Measurements from ENCODE around the gene B4GALT3.

B4GALT3 gene

DNA sequence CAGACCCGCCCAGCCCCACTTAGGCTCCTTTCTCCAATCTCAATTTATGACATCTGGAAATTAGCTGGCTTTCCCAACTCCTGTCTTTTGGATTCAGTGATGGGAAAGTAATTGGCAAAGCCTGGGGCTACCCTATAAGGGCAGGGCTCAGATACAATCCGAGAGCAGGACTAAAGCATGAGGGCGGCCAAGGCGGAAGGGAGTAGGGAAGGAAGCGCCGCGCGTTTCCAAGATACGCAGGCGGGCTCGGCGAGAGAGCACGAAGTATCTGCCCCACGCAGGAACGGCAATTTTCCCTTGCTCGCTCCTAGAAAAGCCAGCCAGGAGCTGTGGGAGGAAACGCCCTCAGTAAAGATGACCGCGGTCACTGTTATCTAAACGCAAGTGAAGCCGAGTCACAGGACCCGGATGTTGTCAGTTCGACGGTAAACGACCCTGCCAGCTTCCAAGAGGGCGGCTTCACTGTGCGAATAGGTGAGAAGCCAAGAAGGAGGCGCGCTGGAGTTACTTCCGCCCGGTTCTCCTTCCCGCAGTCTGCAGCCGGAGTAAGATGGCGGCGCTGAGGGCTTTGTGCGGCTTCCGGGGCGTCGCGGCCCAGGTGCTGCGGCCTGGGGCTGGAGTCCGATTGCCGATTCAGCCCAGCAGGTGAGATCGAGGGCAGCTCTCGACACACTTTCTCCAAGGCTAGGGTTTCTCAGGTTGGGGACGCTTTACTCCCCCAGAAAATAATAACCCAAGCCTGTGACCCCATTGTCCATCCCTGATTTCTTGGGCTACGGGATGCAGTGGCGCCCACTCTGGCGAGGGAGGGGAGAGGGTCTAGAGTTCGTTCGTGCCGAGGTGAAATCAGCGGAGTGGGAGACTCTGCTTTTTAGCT is 24.8 kb upstream of the B4GALT3 start, which contains the start of gene NDUFS2:
Gene NDUFS2 (plus strand): TSS at position 532 of the 877 bp plus-strand sequence. CDS start 19 bp downstream, at position 551.
- peak; percentile 99 for DNase-seq

DNA sequence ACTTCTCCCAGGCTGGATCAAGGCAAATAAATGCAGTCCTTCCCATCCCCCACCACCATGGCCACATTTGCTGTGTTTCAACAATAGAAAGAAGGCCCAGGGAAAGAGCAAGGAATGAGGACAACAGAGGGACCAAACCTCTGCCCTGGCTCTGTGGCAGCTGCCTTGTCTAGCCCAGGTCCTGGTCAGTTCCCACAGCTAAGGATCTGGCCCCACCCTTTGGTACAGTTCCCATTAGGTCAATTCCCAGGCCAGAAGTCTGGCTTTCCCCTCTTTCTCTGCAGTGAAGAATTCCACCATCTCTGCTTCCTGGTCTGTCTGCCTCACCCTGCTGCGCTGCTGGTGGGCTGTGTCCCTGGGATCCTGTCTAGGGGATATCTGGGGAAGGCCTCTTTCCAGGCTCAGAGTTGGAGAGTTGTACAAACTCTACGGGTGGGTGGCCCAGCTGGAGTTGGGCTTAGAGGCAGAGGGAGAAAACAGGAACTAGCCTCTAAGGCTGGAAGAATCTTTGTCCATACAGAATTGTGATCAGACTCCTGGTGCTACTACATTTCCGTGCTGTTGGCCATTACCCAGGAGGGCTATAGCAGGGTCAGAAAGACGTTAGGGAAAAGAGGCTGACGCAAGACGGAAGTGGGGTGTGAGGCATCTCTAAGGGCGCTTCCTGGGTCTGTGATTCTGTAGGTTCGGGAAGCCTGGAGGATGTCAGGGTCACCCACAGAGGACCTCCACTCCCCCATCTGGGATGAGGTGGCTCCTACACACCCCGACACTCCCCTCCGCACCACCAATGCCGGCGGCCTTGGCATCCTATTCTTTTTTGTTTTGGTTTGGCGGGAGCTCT is 23.9 kb upstream of the B4GALT3 start:
- peak; percentile 60 for DNase-seq

- DNase-seq, result no peak
Observed at GRCh38 chr1:161200421-161200991, 23.2 kb upstream of the B4GALT3 start.

DNA sequence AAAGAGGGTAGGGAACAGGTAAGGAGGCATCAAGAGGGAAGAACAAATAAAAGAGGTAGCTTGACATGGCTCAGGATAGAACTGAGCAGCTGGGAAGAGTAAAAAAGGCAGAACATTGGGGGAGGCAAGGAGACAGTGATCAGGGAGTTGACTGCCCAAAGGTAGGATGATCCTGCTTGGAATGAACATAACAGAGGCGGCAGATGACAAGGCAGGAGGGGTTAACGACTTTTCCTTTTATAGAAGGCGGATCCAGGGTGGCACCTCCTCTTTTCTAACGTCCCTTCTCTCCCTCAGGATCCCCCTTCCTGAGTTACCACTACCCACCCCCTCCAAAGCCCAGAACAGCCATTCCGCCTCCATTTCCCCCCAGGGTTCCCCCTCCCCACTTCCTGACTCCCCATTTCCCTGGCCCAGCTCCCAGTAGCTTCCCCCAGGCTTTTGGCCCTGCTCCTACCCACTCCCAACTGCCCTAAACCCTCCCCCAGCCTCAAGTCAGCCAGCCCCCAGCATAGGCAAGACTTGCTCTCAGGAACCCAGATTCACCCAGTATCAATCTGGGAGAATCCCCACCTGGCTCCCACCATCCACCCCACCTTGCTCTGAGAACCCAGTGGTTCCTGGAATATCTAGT is 22.3 kb upstream of the B4GALT3 start:
- peak; percentile 61 for DNase-seq

GRCh38 chr1:161198897-161199431 is 21.7 kb upstream of the B4GALT3 start, which contains the start of gene ADAMTS4:
Gene ADAMTS4 (minus strand): TSS chr1:161199054. CDS start chr1:161198627, 427 bp downstream.
- peak; percentile 90 for DNase-seq

DNA sequence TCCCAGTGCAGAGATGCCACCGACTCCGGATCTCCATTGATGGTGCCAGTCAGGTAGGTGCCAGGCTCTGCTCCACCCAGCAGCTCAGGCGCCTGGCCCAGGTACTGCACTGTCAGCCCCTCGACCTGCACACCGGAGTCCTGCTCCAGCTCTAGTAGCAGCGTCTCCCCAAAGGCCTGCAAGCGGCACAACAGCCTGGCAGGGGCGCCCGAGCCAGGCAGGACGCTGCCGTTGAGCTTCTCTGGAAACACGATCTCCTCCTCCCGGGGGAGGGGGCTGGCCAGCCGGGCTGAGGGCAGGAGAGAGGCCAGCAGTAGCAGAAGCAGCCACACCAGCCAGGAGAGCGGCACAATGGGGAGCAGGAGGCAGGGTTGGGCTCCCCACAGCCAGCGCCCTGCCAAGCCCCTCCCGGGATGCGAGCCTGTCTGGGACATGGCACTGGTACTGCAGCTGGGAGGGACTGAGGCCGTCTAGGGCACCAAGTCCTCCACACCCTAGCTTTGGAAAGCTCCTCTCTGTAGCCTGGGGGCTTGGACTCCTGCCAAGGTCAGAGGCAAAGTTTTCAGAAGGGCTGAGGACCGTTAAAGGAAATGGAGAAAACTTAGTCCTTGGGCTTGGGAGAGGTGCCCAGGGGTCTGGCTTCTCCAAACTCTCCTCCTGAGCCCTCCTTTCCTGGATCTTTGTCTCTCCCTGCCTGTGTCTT is 21.0 kb upstream of the B4GALT3 start:
- peak; percentile 82 for DNase-seq

DNA sequence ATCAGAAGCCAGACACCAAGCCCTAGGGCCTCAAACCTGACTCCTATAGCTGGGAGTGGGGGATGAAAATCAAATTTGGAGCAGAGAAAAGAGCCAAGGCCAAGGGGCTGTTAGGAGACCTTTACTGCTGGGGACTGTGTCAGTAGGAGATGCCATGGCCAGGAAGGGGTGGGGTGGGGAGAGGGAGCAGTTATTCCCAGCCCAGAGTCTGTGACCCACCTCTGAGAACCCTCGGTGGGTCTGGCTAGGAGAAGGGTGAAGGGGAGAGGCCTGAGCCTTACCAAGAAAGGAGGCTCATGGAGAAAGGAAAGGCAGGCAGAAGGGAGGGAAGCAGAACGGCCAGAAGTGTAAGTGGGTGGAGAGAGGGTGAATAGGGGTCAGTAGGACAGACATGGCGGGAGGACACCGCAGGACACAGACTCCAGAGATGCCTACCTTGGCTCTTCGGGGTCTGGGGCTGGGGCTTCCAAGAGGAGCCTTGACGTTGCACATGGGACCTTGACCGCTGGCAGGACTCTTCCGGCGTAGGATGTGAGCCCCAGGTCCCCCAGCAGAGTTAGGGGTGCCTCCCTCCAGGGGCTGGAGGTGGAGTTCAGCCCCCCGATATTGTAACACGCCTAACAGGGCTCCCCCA is 20.4 kb upstream of the B4GALT3 start:
- DNase-seq, result no peak

DNA sequence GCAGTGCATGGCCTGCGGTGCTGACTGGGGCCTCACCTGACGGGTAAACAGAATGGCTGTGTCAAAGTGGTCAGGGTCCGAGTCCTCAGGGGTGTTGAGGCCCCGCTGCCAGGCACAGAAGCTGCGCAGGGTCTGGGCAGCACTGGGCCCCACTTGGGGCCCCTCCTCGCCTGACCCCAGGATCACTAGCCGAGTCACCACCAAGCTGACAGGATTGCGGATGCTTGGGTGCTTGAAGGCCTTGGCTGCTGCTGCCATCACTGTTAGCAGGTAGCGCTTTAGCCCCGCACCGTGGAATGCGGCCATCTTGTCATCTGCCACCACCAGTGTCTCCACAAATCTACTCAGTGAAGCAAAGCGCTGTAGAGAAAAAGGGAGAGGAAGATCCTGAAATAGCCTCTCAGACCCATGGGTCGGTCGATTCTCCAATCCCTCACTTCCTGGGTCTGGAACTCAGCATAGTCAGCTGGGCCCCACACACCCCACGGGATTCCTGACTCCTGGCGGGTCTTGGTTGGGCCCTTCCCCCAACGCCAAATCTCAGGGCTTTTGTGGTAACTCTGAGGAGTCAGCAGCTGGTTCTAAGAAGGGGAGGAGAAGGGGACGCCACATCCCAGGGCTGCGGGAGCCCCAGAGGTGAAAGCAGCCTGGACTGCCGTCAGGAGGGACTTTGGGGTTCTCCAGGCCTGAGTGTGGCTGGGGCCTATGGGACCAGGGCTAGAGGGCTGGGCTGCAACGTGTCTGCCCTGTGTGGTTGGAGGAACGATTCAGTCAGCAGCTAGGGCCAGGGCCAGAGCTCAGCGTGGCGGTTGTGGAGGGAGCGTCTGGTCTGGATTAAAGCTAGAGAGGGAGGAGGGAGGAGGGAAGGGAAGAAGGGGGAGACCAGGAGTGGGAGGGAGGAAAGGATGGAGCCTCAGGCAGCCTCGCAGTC is 19.5 kb upstream of the B4GALT3 start:
- DNase-seq, result peak; percentile 93

GRCh38 chr1:161196111-161196510 is 18.8 kb upstream of the B4GALT3 start:
- no peak for DNase-seq

- no peak for DNase-seq
Observed at GRCh38 chr1:161195171-161195570, 17.9 kb upstream of the B4GALT3 start.

- DNase-seq, result no peak
Observed at GRCh38 chr1:161193561-161194235, 16.4 kb upstream of the B4GALT3 start.

DNA sequence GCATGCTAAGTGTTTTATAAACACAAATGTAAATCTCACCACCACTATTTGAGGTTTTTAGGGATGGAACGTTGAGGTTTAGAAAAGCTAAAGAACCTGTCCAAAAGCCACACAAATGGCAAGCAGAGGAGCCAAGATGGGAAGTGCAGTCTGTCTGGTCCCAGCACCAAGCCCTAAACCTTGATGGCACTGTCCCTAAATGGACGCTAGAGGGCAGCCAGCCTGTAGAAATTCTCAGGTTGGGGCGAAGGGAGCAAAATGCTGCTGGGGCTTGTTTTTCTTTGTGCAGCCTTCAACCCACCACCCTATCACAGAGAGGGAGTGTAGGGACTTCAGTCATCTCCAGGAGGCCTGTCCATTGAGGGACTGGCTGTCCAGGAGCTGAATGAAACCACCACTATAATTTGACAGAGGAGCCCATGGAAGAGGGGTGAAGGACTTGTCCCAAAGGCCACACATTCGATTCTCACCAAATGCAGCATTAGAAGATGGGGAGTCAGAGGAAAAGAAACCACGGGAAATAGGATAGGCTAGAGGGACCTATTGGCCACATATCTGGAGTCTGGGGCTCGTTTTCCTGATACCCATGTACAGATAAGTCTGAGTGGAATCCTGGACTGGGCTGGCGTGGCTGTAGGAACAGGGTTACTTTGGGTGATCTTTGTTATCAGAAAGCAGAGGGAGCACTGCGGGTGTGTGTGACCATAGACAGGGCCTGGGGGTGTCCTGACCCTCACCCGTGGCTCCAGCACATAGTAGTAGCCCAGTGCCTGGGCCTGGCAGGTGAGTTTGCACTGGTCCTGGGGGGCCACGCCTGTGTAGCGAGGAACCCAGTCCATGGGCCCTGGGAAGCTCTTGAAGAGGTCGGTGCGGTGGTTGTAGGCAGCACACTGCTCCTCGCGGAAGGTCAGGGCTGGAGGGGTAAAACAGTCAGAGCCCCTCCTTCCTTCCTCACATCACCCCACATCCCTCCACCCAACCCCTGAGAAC is 15.5 kb upstream of the B4GALT3 start:
- DNase-seq, result peak; percentile 70

- no peak for DNase-seq
Observed at GRCh38 chr1:161191971-161192370, 14.7 kb upstream of the B4GALT3 start.

GRCh38 chr1:161190962-161191521 is 13.7 kb upstream of the B4GALT3 start:
- DNase-seq, result no peak

- DNase-seq, result no peak
Observed at GRCh38 chr1:161189036-161189435, 11.7 kb upstream of the B4GALT3 start.

GRCh38 chr1:161188381-161188780 is 11.1 kb upstream of the B4GALT3 start:
- no peak for DNase-seq

DNA sequence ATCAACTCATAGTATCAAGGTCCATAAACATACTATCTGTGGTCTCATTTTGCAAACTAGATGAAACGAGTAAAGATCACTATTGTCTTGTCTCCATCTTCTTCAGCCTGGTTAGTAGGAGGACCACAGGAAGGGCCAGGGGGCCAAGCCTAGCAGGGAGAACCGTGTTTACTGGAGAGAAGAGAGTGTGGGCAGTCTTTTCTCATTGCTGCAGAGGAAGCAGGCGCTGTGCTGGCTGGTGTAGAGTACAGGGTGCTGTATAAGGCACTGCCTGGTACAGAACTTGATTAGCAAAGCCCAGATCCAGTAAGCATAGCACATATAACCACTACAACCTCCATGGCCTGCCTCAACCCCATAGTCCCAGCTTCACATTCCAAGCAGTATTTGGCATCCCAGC is 10.0 kb upstream of the B4GALT3 start:
- no peak for DNase-seq
